GM18951 (cell line): ENCODE data around the gene CLIP2.
"Not testable (repeated sequence)": the region's sequence is repeated elsewhere in the genome, so short reads cannot be mapped to it uniquely, and the experiment has no call there.

Source experiments
- POLR2A ChIP-seq: IDR thresholded peaks from 4 replicates; pipeline ENCODE4 v1.6.1; 2011; ENCODE audit warnings: mild to moderate bottlenecking; ENCODE audit not compliant: insufficient read length, insufficient read depth; ENCODE audit errors: extremely low read depth
- in situ Hi-C: fragments of 300-500 bp; cut with MboI; formaldehyde crosslinking; loops from one replicate; pipeline ENCODE4 v1.12.0; 2022; ENCODE audit warnings: low sequenced_read_pairs, mixed read lengths, inconsistent platforms; ENCODE audit not compliant: unreplicated experiment

CLIP2 gene

GRCh38 chr7:74395745-74396311 is 106.6 kb downstream of the CLIP2 start:
- no peak for TF ChIP-seq POLR2A
- in situ Hi-C loops = loop anchor here (25.0 kb wide), 1 partner anchor 184 kb away; the partner anchor contains the start of gene LAT2

- TF ChIP-seq POLR2A = no peak
- in situ Hi-C loops = loop anchor here (25.0 kb wide), 1 partner anchor 185 kb away; the partner anchor contains the start of gene LAT2
These were observed 107.8 kb downstream of the CLIP2 start for GRCh38 chr7:74396993-74397392.

DNA sequence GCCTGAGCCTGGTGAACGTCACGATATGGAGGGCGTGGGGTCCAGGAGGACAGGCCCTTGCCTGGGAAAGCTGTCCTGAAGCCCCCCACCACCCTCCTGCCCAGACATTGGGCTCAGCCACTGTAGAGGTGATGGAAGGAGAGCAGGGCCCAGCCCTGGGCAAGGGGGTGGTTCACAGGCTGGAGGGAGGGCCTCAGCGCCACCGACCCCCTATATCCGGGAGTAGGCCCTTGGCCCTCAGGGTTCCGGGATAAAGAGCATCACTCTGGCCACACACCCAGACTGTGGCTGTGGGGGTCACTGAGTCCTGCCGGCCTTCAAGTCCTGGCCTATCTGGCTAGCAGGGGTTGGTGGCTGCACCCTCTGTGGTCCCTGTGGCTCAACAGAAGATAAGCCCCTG is 109.2 kb downstream of the CLIP2 start:
- no peak for TF ChIP-seq POLR2A
- in situ Hi-C loops = loop anchor here (25.0 kb wide), 1 partner anchor 186 kb away; the partner anchor contains the start of gene LAT2

- TF ChIP-seq POLR2A = no peak
- in situ Hi-C loops = loop anchor here (25.0 kb wide), 1 partner anchor 187 kb away; the partner anchor contains the start of gene LAT2
These were observed 109.8 kb downstream of the CLIP2 start for GRCh38 chr7:74399006-74399405.

DNA sequence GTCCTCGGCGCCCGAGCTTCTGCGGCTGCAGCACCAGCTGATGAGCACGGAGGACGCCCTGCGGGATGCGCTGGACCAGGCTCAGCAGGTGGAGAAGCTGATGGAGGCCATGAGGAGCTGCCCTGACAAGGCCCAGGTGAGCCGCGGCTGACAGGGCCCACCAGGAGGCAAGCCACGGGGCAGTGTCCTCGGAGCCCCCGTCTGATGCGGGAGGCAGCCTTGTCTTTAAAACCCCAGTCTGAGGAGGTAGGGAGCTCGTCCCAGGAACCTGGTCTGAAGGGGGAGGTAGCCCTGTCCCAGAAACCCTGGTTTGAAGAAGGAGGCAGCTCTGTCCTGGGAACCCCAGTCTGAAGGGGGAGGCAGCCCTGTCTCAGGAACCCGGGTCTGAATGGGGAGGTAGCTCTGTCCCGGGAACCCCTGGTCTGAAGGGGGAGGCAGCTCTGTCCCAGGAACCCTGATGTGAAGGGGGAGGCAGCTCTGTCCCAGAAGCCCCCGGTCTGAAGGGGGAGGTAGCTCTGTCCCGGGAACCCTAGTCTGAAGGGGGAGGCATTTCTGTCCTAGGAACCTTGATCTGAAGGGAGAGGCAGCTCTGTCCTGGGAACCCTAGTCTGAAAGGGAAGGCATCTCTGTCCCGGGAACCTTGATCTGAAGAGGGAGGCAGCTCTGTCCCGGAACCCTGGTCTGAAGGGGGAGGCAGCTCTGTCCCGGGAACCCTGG is 111.4 kb downstream of the CLIP2 start:
- no peak for TF ChIP-seq POLR2A
- in situ Hi-C loops = no loop called here

GRCh38 chr7:74401137-74401859 is 112.1 kb downstream of the CLIP2 start:
- TF ChIP-seq POLR2A = no peak
- in situ Hi-C loops = no loop called here

- in situ Hi-C loops = not testable (repeated sequence)
These were observed 113.5 kb downstream of the CLIP2 start for GRCh38 chr7:74402668-74403067.

DNA sequence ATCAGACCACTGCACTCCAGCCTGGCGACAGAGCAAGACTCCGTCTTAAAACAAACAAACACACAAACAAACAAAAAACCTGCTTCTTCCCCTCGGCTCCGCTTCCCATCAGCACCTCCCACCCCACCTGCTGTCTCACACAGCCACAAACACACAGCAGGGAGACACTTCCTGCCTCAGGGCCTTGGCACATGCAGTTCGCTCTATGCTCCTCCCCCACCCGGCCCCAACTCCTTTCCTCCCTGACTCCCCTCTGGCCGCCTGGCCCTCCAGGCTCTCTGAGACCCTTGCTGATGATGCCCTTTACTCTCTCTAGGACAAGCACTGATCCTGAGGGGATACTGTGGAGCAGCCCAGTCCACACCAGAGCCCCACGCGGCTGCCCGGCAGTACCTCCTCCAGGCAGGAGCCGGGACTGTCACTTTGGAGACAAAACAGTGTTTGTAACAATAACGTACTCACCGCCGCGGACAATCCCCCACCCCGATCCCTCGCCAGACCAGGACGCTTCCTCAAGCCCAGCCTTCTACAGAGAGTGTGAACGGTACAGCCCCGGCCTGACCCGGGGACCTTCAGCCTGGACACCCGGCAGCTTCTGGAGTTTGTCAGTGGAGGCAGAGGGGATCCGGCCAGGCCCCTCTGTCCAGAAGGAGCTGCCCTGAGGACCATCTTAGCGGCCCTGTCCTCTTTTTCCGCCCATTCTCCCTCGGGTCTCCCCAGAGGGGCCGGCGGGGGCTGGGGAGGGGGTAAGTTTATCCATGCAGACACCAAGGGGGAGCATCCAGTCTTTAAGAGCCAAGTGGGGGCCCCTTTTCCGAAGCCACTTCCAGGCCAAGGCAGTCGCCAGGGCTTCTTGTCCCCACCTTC is 114.5 kb downstream of the CLIP2 start:
- in situ Hi-C loops = no loop called here
- TF ChIP-seq POLR2A = no peak

DNA sequence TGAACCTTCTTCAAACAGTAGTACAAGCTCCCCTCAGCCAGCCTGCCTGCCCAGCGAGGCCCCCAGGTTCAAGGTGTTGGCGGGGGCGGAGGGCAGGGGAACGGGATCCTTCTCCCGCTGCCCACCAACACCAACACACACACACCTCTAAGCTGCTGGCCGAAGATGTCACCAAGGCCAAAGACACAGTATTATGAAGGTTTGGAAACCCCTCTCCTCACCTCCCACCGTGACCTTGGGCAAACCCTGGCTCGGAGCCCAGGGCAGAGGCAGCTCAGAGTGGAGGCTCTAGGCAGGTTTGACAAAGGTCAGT is 115.1 kb downstream of the CLIP2 start:
- no peak for TF ChIP-seq POLR2A
- in situ Hi-C loops = no loop called here

DNA sequence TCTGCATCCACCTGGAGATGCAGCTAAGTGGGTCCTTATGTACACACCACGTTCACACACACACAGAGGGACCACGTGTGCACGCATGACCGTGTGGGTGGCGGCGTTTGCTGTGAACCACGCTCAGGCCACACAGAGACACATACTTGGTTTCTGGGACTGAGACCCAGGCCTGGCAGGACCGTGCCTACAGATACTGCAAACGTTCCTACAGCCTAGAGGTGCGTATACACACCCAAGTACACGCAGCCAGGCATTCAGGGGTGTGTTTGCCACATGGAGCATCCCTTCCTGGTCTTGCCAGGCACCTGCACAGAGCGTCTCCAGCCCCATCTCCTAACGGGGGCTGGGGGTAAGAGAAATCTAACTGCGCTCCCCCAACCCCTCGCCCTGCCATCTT is 115.5 kb downstream of the CLIP2 start:
- TF ChIP-seq POLR2A = no peak
- in situ Hi-C loops = no loop called here

- TF ChIP-seq POLR2A = no peak
- in situ Hi-C loops = no loop called here
These were observed 116.1 kb downstream of the CLIP2 start for GRCh38 chr7:74405191-74405898.

GRCh38 chr7:74405899-74406512 is 116.8 kb downstream of the CLIP2 start:
- TF ChIP-seq POLR2A = no peak

More at GRCh38 chr7:74405899-74406512, 116.8 kb downstream of the CLIP2 start:
- in situ Hi-C loops = no loop called here
